Transverse colon (tissue), 4 donors: Measurements from ENCODE around the gene HIVEP3. TPM values are rescaled to one million over a fixed set of nuclear protein-coding genes. Genes with fewer than 3 reads are reported as not detected.

ENCODE experiments used
- DNase-seq: peaks from one replicate; pipeline ENCODE4 v3.0.0-alpha.2; 2019
- H3K27ac ChIP-seq, 4 donors: fragments of 200-600 bp; sonication (generic); 2 replicates each; pipeline ENCODE4 v1.5.1; 2016 to 2018; ENCODE audit warnings: inconsistent platforms in 4 of 4
- H3K27me3 ChIP-seq: fragments of 200-600 bp; sonication (generic); 2 replicates; pipeline ENCODE4 v1.5.1; 2017; ENCODE audit warnings: inconsistent platforms
- H3K36me3 ChIP-seq, 4 donors: fragments of 200-600 bp; sonication (generic); 2 replicates each; pipeline ENCODE4 v1.5.1; 2017 to 2019; ENCODE audit warnings: inconsistent platforms in 4 of 4
- H3K4me1 ChIP-seq, 4 donors: fragments of 200-600 bp; sonication (generic); 2 replicates each; pipeline ENCODE4 v1.5.1; 2017 to 2020; ENCODE audit warnings: inconsistent platforms in 4 of 4
- H3K4me3 ChIP-seq, 4 donors: fragments of 200-600 bp; sonication (generic); 1 replicate in 1 of 4; 2 replicates in 3 of 4; pipeline versions ENCODE4 v1.5.1 to v1.6.1; 2017 to 2019; ENCODE audit warnings: inconsistent platforms in 4 of 4
- H3K9me3 ChIP-seq, 2 donors: fragments of 200-600 bp; sonication (generic); 2 replicates each; pipeline ENCODE4 v1.5.1; 2017 to 2019; ENCODE audit warnings: inconsistent platforms in 2 of 2
- EP300 ChIP-seq: sonication (generic); formaldehyde crosslinking; IDR thresholded peaks from one replicate; pipeline ENCODE4 v1.6.1; 2017; ENCODE audit warnings: antibody characterized with exemption, low read depth
- POLR2A ChIP-seq: fragments of 450-650 bp; IDR thresholded peaks from one replicate; pipeline ENCODE4 v1.6.1; 2016; ENCODE audit warnings: antibody characterized with exemption, mild to moderate bottlenecking, moderate library complexity
- POLR2AphosphoS5 ChIP-seq, 3 donors: sonication (generic); formaldehyde crosslinking; IDR thresholded peaks; one replicate each; pipeline ENCODE4 v1.6.1; 2016; ENCODE audit warnings: antibody characterized with exemption in 3 of 3
- WGBS, 2 donors: methylation state at CpG; one replicate each; pipeline ENCODE4 v1.1.5; 2018; ENCODE audit warnings: low coverage in 1 of 2; 5-methylcytosine and 5-hydroxymethylcytosine counted together
- in situ Hi-C, 4 donors: fragments of 200-750 bp; cut with MboI; loops; one replicate each; pipeline versions ENCODE4 v1.15.0 to v1.15.1; 2017; ENCODE audit warnings: low sequenced_read_pairs in 3 of 4, low pct_ligation_motif_present in 1 of 4, low pct_unique_long_range_greater_than_20kb in 1 of 4
- intact Hi-C: fragments of 100-400 bp; cut with DNase I; formaldehyde crosslinking; loops from one replicate; pipeline ENCODE4 v1.15.1; 2023; ENCODE audit warnings: low total_unique reads
- total RNA-seq, 4 donors: library from RNA; depleted of rRNA; stranded (reverse); fragments of >200 nt; gene quantifications; one replicate each; pipeline ENCODE4 v1.1.0, GENCODE V29; 2016
- TF ChIP-seq, protein P1 (sequence below), 5 experiments: fragments of 200-600 bp in 3 of 5; fragments of 450-650 bp in 2 of 5; sonication (generic) in 3 of 5; IDR thresholded peaks; 1 replicate in 2 of 5; 2 replicates in 3 of 5; pipeline ENCODE4 v1.5.1; 2016 to 2017; ENCODE audit warnings: antibody characterized with exemption in 5 of 5, inconsistent platforms in 3 of 5, mild to moderate bottlenecking in 2 of 5, moderate library complexity in 1 of 5

HIVEP3 gene
- total RNA-seq, 4 donors from 2014 or later: 3.7 to 15.0 (median 5.2) TPM

DNA sequence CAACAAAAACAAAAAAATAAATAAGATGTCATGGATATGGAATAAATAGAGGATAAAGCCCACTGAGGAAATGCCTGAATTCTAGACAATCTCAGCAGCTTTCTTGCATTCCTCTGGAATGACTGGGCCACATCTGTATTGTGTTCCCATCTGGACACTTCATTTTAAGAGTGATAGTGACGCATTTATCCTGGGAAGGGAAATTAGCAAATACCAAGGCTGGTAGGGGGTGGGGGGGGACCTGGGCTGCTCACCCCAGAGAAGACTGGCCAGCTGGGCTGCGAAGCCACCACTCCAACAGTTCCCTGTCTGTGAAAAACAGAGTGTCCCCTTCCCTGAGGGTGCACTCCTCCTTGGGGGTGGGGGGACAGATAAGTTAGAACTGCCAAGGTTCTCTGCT lies 106.3 kb downstream of the HIVEP3 start:
- TF ChIP-seq POLR2AphosphoS5 (IDR thresholded peaks at IDR 0.05) (peak in 1 of 3 donors; percentile 15), EP300 (no peak)
- no peak for DNase-seq
- Histone ChIP-seq H3K27ac (no peak overlapping the region), H3K27me3 (no peaks in the 10 kb centered on the region), H3K9me3 (no peaks in the 10 kb centered on the region), H3K4me1 (peaks cover 0 to 7% (median 0%) of the 10 kb centered on the region in 4 donors), H3K36me3 (no peaks in the 10 kb centered on the region), H3K4me3 (no peak overlapping the region)
- intact Hi-C loops (no loop called here), in situ Hi-C loops (no loop called here)
- WGBS, 2 donors: 92% methylated on average over 2 of the region's 2 CpGs; no CpG with 5 or more reads in 1 of the 2 donors

- Histone ChIP-seq H3K27me3 (no peaks in the 10 kb centered on the region), H3K4me1 (peaks cover 0 to 7% (median 0%) of the 10 kb centered on the region in 4 donors), H3K36me3 (no peaks in the 10 kb centered on the region), H3K4me3 (no peak overlapping the region), H3K9me3 (no peaks in the 10 kb centered on the region), H3K27ac (no peak overlapping the region)
- in situ Hi-C loops: no loop called here
- intact Hi-C loops: no loop called here
- 46 to 48% methylated on average over 3 to 5 of the region's 5 CpGs for WGBS, 2 donors
- DNase-seq: peak; percentile 57
- TF ChIP-seq EP300: no peak
- TF ChIP-seq POLR2AphosphoS5 (IDR thresholded peaks at IDR 0.05): no peak
- TF ChIP-seq, protein P1, sequence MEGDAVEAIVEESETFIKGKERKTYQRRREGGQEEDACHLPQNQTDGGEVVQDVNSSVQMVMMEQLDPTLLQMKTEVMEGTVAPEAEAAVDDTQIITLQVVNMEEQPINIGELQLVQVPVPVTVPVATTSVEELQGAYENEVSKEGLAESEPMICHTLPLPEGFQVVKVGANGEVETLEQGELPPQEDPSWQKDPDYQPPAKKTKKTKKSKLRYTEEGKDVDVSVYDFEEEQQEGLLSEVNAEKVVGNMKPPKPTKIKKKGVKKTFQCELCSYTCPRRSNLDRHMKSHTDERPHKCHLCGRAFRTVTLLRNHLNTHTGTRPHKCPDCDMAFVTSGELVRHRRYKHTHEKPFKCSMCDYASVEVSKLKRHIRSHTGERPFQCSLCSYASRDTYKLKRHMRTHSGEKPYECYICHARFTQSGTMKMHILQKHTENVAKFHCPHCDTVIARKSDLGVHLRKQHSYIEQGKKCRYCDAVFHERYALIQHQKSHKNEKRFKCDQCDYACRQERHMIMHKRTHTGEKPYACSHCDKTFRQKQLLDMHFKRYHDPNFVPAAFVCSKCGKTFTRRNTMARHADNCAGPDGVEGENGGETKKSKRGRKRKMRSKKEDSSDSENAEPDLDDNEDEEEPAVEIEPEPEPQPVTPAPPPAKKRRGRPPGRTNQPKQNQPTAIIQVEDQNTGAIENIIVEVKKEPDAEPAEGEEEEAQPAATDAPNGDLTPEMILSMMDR (IDR thresholded peaks at IDR 0.05): peak; percentile 45 to 62 (median 57)
These were observed 106.7 kb downstream of the HIVEP3 start for GRCh38 chr1:41812051-41812450.

GRCh38 chr1:41811051-41811795 lies 107.5 kb downstream of the HIVEP3 start:
- intact Hi-C loops: no loop called here
- no peaks in the 10 kb centered on the region for H3K36me3 ChIP-seq
- no peaks in the 10 kb centered on the region for H3K27me3 ChIP-seq
- DNase-seq: no peak
- in situ Hi-C loops: no loop called here
- TF ChIP-seq POLR2A (no peak), EP300 (no peak), POLR2AphosphoS5 (IDR thresholded peaks at IDR 0.05) (no peak)
- TF ChIP-seq, protein P1 (IDR thresholded peaks at IDR 0.05): no peak
- H3K4me1 ChIP-seq: peaks cover 0 to 7% (median 0%) of the 10 kb centered on the region in 4 donors
- 57 to 70% methylated on average over 1 to 7 of the region's 7 CpGs for WGBS, 2 donors
- no peak overlapping the region for H3K27ac ChIP-seq
- H3K4me3 ChIP-seq: no peak overlapping the region
- no peaks in the 10 kb centered on the region for H3K9me3 ChIP-seq

- no peak for TF ChIP-seq POLR2AphosphoS5 (IDR thresholded peaks at IDR 0.05)
- TF ChIP-seq, protein P1 (IDR thresholded peaks at IDR 0.05): no peak
- TF ChIP-seq EP300: no peak
- TF ChIP-seq POLR2A: no peak
- no peak for DNase-seq
- H3K36me3 ChIP-seq: no peaks in the 10 kb centered on the region
- no peak overlapping the region for H3K4me3 ChIP-seq
- no peak overlapping the region for H3K27ac ChIP-seq
- no peaks in the 10 kb centered on the region for H3K9me3 ChIP-seq
- in situ Hi-C loops (no loop called here), intact Hi-C loops (no loop called here)
- no peaks in the 10 kb centered on the region for H3K27me3 ChIP-seq
- peaks cover 0 to 7% (median 0%) of the 10 kb centered on the region in 4 donors for H3K4me1 ChIP-seq
These were observed 108.3 kb downstream of the HIVEP3 start for GRCh38 chr1:41810446-41810845.
